ENCODE results near the gene GGA2.
"Not testable (repeated sequence)": the region's sequence is repeated elsewhere in the genome, so short reads cannot be mapped to it uniquely, and the experiment has no call there.

Gene GGA2

DNA sequence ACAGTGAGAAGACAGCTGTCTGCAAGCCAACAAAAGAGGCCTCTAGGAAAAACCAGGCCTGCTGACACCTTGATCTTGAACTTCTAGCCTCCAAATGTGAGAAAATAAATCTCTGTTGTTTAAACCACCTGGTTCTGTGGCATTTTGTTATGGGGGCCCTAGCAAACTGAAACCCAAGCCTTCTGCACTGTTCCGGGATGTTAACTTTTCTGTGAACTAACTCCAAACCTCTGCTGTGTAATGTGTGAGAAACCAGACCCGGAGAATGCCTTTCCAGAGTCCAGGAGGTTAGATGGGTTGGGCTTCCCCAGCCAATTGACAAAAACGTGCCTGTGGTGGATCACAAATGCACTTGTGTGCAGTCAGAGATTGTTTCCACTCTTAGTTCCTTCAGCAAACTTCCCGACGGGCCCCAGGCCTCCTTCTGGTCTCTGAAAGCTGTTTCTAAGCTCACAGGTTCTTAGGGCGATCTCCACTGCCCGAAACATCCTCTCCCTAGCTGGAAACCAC, 13.6 kb upstream of the GGA2 start:
- DNase-seq (ENCODE audit: low read depth, low spot score) = no peak

- DNase-seq (ENCODE audit: low read depth, low spot score) = no peak
Observed at GRCh38 chr16:23523321-23523720, 13.0 kb upstream of the GGA2 start.

- no peak for DNase-seq (ENCODE audit: low read depth, low spot score)
Observed at GRCh38 chr16:23521965-23522364, 11.7 kb upstream of the GGA2 start.

GRCh38 chr16:23521037-23521743, 10.9 kb upstream of the GGA2 start:
- no peak for DNase-seq (ENCODE audit: low read depth, low spot score)

GRCh38 chr16:23520500-23520899, 10.2 kb upstream of the GGA2 start:
- no peak for DNase-seq (ENCODE audit: low read depth, low spot score)

GRCh38 chr16:23519282-23519681, 9.0 kb upstream of the GGA2 start:
- DNase-seq (ENCODE audit: low read depth, low spot score) = no peak

GRCh38 chr16:23518435-23518891, 8.2 kb upstream of the GGA2 start:
- DNase-seq (ENCODE audit: low read depth, low spot score) = no peak

GRCh38 chr16:23516366-23517137, 6.3 kb upstream of the GGA2 start:
- no peak for DNase-seq (ENCODE audit: low read depth, low spot score)

DNA sequence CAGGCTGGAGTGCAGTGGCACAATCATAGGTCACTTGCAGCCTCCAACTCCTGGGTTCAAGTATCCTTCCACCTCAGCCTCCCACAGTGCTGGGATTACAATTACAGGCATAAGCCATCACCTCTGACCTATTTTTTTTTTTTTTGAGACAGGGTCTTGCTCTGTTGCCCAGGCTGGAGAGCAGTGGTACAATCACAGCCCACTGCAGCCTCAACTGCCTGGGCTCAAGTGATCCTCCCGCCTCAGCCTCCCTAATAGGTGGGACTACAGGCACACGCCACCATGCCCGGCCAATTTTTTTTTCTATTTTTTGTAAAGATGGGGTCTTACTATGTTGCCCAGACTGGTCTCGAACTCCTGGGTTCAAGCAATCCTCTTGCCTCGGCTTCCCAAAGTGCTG, 5.6 kb upstream of the GGA2 start:
- no peak for DNase-seq (ENCODE audit: low read depth, low spot score)

GRCh38 chr16:23514381-23515152, 4.3 kb upstream of the GGA2 start:
- DNase-seq (ENCODE audit: low read depth, low spot score) = no peak

DNA sequence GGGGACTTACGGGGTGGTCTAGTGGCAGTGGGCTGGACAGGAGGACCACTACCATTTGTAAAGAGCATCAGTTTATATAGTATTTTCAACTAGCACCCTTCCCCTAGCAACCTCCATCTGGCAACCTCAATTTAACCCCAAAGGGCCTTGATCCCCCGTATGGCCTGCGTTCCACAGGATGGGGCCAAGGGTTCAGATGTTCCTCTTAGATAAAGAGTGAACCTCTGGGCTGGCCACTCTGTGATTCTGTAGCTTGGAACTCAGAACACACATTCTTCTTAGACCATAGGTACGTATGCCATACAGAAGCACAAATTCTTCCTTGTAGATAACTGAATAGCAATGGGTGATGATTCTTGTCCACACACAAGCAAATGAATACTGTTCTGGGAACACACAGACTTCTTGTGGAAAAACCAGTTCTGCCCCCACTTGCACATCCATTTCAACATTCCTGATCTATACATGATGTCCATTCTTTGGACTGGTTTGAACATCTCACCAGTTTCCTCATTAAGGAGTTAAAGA, 1.9 kb upstream of the GGA2 start:
- DNase-seq (ENCODE audit: low read depth, low spot score) = no peak

- DNase-seq (ENCODE audit: low read depth, low spot score) = no peak
Observed at GRCh38 chr16:23511731-23512130, 1.4 kb upstream of the GGA2 start.

DNA sequence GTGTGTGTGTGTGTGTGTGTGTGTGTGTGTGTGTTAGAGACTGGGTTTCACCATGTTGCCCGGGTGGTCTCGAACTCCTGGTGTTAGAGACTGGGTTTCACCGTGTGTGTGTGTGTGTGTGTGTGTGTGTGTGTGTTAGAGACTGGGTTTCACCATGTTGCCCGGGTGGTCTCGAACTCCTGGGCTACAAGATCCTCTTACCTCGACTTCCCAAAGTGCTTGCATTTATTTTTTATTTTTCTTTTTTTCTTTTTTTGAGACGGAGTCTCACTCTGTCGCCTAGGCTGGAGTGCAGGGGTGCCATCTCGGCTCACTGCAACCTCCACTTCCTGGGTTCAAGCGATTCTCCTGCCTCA, 599 bp upstream of the GGA2 start:
- not testable (repeated sequence) for DNase-seq (ENCODE audit: low read depth, low spot score)

- DNase-seq (ENCODE audit: low read depth, low spot score) = peak; percentile 47
Observed at GRCh38 chr16:23509782-23510163, 521 bp downstream of the GGA2 start.

GRCh38 chr16:23509441-23509754, 896 bp downstream of the GGA2 start:
- DNase-seq (ENCODE audit: low read depth, low spot score) = peak; percentile 24

DNA sequence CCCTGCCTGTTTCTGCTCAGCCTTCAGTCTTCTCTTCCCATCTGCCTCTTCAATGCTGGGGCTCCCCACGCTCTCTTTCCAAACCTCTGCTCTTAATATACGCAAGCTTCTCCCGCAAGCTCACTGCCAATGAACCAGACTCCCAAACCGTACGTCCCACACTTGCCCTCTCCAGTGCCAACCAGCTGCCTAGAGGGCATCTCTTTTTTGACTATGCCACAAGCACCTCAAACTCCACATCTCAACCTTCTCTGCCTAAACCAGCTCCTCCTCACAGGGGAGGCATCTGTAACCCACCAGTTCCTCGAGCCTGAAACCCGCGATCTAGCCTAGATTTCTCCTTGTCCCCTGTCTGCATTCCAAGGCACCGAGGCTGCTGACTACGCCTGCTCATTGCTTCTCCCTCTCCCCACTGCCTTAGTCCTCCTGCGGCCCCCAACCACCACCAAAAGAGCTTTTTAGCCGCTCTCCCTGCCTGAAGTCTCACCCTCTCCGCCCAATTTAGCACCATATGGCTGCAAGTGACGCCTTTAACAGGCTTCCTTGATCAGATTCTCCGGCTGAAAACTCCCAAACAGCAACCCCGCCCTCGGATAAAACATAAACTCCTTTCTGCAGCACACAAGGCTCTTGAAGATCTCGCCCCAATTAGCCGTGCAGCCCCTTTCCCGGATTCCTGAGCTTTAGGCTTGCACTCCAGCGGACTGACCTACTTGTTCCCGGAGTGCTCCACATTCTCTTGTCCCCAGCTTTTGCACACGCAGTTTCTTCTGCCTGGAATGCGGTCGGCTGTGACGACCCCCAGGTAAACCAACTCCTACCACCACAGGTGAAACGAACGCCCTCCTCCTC, 1.5 kb downstream of the GGA2 start:
- DNase-seq (ENCODE audit: low read depth, low spot score) = peak; percentile 52

GRCh38 chr16:23506606-23506994, 3.7 kb downstream of the GGA2 start:
- DNase-seq (ENCODE audit: low read depth, low spot score) = no peak

GRCh38 chr16:23505671-23506605, 4.4 kb downstream of the GGA2 start:
- peak; percentile 26 for DNase-seq (ENCODE audit: low read depth, low spot score)

GRCh38 chr16:23505180-23505665, 5.1 kb downstream of the GGA2 start:
- peak; percentile 77 for DNase-seq (ENCODE audit: low read depth, low spot score)

Measured in astrocyte of the hippocampus (primary cell).